ENCODE results near the gene RSPH6A. TPM values are rescaled to one million over a fixed set of nuclear protein-coding genes. Genes with fewer than 3 reads are reported as not detected.

The RSPH6A gene
- total and polyA plus RNA-seq, 2 experiments from 2014 or later: not detected

GRCh38 chr19:45814166-45814780 lies 835 bp downstream of the RSPH6A start:
- in situ Hi-C loops (cut with MboI): no loop called here
- DNase-seq: peak; percentile 32

GRCh38 chr19:45812297-45812696 lies 2.8 kb downstream of the RSPH6A start:
- in situ Hi-C loops (cut with MboI): no loop called here
- H3F3A ChIP-seq (ENCODE audit: insufficient read depth): no peaks in the 10 kb centered on the region
- H3K4me3 ChIP-seq: no peak overlapping the region
- H3K79me2 ChIP-seq (ENCODE audit: insufficient read depth): no peaks in the 10 kb centered on the region
- H3K27ac ChIP-seq: no peak overlapping the region
- no peaks in the 10 kb centered on the region for H3K9me2 ChIP-seq (ENCODE audit: insufficient read depth)
- H3K4me1 ChIP-seq (ENCODE audit: insufficient read depth): peaks cover 13% of the 10 kb centered on the region
- H3K9ac ChIP-seq: no peak overlapping the region
- no peak for DNase-seq
- 75 to 81% methylated on average over 6 of the region's 6 CpGs for WGBS, 2 experiments (ENCODE audit: low coverage in 1 of 2, low lambda C conversion rate in 2 of 2, missing lambda C conversion rate in 2 of 2)
- no peaks in the 10 kb centered on the region for H3K36me3 ChIP-seq (ENCODE audit: low read depth)
- no peaks in the 10 kb centered on the region for H3K9me3 ChIP-seq (ENCODE audit: low read depth)
- no peaks in the 10 kb centered on the region for H3K27me3 ChIP-seq (replicated peaks; ENCODE audit: insufficient read depth)
- no peak for TF ChIP-seq EZH2phosphoT487 (IDR thresholded peaks at IDR 0.05; ENCODE audit: insufficient read depth, low read depth)
- TF ChIP-seq EZH2 (IDR thresholded peaks at IDR 0.05; ENCODE audit: insufficient read depth, poor library complexity, severe bottlenecking): no peak
- no peaks in the 10 kb centered on the region for H4K20me1 ChIP-seq (ENCODE audit: insufficient read depth)
- no peak overlapping the region for H2AFZ ChIP-seq
- no peak overlapping the region for H3K4me2 ChIP-seq (ENCODE audit: unreplicated experiment)

More at GRCh38 chr19:45814166-45814780, 835 bp downstream of the RSPH6A start:
- 74 to 79% methylated on average over 11 to 12 of the region's 12 CpGs for WGBS, 2 experiments (ENCODE audit: low coverage in 1 of 2, low lambda C conversion rate in 2 of 2, missing lambda C conversion rate in 2 of 2)
- Histone ChIP-seq H3K9ac (no peak overlapping the region), H4K20me1 (ENCODE audit: insufficient read depth) (no peaks in the 10 kb centered on the region), H3K4me3 (no peak overlapping the region), H3K4me2 (ENCODE audit: unreplicated experiment) (no peak overlapping the region), H3K36me3 (ENCODE audit: low read depth) (no peaks in the 10 kb centered on the region), H3F3A (ENCODE audit: insufficient read depth) (no peaks in the 10 kb centered on the region), H3K9me3 (ENCODE audit: low read depth) (no peaks in the 10 kb centered on the region), H3K9me2 (ENCODE audit: insufficient read depth) (no peaks in the 10 kb centered on the region), H3K79me2 (ENCODE audit: insufficient read depth) (no peaks in the 10 kb centered on the region), H2AFZ (no peak overlapping the region), H3K4me1 (ENCODE audit: insufficient read depth) (peaks cover 13% of the 10 kb centered on the region), H3K27ac (no peak overlapping the region), H3K27me3 (replicated peaks; ENCODE audit: insufficient read depth) (no peaks in the 10 kb centered on the region)
- TF ChIP-seq EZH2phosphoT487 (IDR thresholded peaks at IDR 0.05; ENCODE audit: insufficient read depth, low read depth): no peak
- TF ChIP-seq EZH2 (IDR thresholded peaks at IDR 0.05; ENCODE audit: insufficient read depth, poor library complexity, severe bottlenecking): no peak

DNA sequence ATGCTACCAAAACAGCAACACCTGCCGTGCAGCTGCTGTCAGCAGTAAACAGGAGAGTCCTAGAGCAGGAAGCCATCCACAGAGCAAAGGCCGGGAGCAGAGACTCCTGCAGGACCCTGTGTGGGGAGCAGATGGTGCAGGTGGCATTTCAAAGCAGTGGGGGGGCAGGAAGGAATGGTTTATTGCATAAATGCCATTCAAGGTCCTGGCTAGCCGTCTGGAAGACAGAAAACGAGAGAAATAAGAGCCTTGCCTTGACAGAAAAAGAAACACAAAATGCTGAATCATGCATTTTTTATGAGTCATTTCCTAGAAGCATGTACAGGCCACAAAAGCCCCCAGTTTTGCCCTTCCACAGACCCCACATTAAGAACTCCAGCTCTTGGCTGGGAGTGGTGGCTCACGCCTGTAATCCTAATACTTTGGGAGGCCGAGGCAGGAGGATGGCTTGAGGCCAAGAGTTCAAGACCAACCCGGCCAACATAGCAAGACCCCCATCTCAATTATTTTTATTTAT lies 5.4 kb downstream of the RSPH6A start:
- Histone ChIP-seq H3K4me2 (ENCODE audit: unreplicated experiment) (peak overlapping the region; percentile 59), H3K4me1 (ENCODE audit: insufficient read depth) (peaks cover 18% of the 10 kb centered on the region), H3K4me3 (0 out of 2 replicates have a peak overlapping the region, but pooled peaks have one; percentile 4), H4K20me1 (ENCODE audit: insufficient read depth) (no peaks in the 10 kb centered on the region), H3K36me3 (ENCODE audit: low read depth) (no peaks in the 10 kb centered on the region), H3K27me3 (replicated peaks; ENCODE audit: insufficient read depth) (no peaks in the 10 kb centered on the region), H2AFZ (peak overlapping the region; percentile 47; the same call in 1 of the 2 replicates), H3F3A (ENCODE audit: insufficient read depth) (no peaks in the 10 kb centered on the region), H3K79me2 (ENCODE audit: insufficient read depth) (no peaks in the 10 kb centered on the region), H3K9me2 (ENCODE audit: insufficient read depth) (no peaks in the 10 kb centered on the region), H3K9me3 (ENCODE audit: low read depth) (no peaks in the 10 kb centered on the region), H3K27ac (peak overlapping the region; percentile 38), H3K9ac (peak overlapping the region; percentile 23; the same call in 1 of the 2 replicates)
- peak; percentile 58 for DNase-seq
- TF ChIP-seq EZH2phosphoT487 (IDR thresholded peaks at IDR 0.05; ENCODE audit: insufficient read depth, low read depth): no peak
- no peak for TF ChIP-seq EZH2 (IDR thresholded peaks at IDR 0.05; ENCODE audit: insufficient read depth, poor library complexity, severe bottlenecking)
- 24 to 26% methylated on average over 7 of the region's 7 CpGs for WGBS, 2 experiments (ENCODE audit: low coverage in 1 of 2, low lambda C conversion rate in 2 of 2, missing lambda C conversion rate in 2 of 2)
- in situ Hi-C loops (cut with MboI): no loop called here

DNA sequence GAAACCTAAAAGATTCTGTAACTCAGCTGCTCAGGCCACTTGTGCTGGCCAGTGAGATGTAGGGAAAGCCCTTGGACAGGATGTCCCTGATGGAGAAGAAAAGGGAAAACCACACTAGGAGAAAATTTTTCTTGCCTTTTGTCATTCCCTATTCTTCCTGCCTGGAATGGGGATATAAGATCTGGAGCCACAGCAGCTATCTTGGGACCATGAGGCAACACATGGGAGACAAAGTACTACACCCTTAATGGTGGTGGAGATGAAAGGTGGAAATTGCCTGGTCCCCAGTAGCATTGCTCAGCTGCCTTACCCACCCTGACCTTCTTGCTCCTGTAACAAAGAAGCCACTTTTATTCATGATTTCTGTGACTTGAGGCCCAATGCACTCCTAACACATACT lies 9.4 kb downstream of the RSPH6A start:
- Histone ChIP-seq H3K9me2 (ENCODE audit: insufficient read depth) (no peaks in the 10 kb centered on the region), H3K27me3 (replicated peaks; ENCODE audit: insufficient read depth) (no peaks in the 10 kb centered on the region), H3F3A (ENCODE audit: insufficient read depth) (no peaks in the 10 kb centered on the region), H3K4me2 (ENCODE audit: unreplicated experiment) (peak overlapping the region; percentile 24), H3K9me3 (ENCODE audit: low read depth) (no peaks in the 10 kb centered on the region), H3K79me2 (ENCODE audit: insufficient read depth) (no peaks in the 10 kb centered on the region), H3K9ac (peak overlapping the region; percentile 20; the same call in 1 of the 2 replicates), H2AFZ (peak overlapping the region; percentile 61; the same call in 1 of the 2 replicates), H3K4me3 (no peak overlapping the region), H3K27ac (peak overlapping the region; percentile 26; the same call in 1 of the 2 replicates), H3K36me3 (ENCODE audit: low read depth) (no peaks in the 10 kb centered on the region), H4K20me1 (ENCODE audit: insufficient read depth) (no peaks in the 10 kb centered on the region), H3K4me1 (ENCODE audit: insufficient read depth) (peaks cover 18% of the 10 kb centered on the region)
- TF ChIP-seq EZH2 (IDR thresholded peaks at IDR 0.05; ENCODE audit: insufficient read depth, poor library complexity, severe bottlenecking): no peak
- TF ChIP-seq EZH2phosphoT487 (IDR thresholded peaks at IDR 0.05; ENCODE audit: insufficient read depth, low read depth): no peak
- in situ Hi-C loops (cut with MboI): no loop called here
- DNase-seq: no peak

All from GM23248 (cell line).